ENCODE data around the gene CTTNBP2. TPM values are rescaled to one million over a fixed set of nuclear protein-coding genes. Genes with fewer than 3 reads are reported as not detected.

The CTTNBP2 gene
- total RNA-seq, 1 donor from 2014 or later = 36.9 TPM

- Mint-ChIP-seq H3K36me3 (peaks cover 34% of the 10 kb centered on the region), H3K27me3 (no peaks in the 10 kb centered on the region), H3K9me3 (no peaks in the 10 kb centered on the region), H3K4me1 (ENCODE audit: unreplicated experiment) (peaks cover 10% of the 10 kb centered on the region), H3K4me3 (no peak overlapping the region), H3K27ac (peak overlapping the region; percentile 35)
- no peak for TF ChIP-seq CTCF (conservative IDR thresholded peaks at IDR 0.05)
- no peak for DNase-seq (ENCODE audit: extremely low spot score, unreplicated experiment)
Measured at GRCh38 chr7:117780832-117781231, 92.4 kb downstream of the CTTNBP2 start.

GRCh38 chr7:117777335-117778142, 95.7 kb downstream of the CTTNBP2 start:
- Mint-ChIP-seq H3K27me3 (no peaks in the 10 kb centered on the region), H3K36me3 (peaks cover 40% of the 10 kb centered on the region), H3K27ac (no peak overlapping the region), H3K4me3 (no peak overlapping the region), H3K9me3 (no peaks in the 10 kb centered on the region), H3K4me1 (ENCODE audit: unreplicated experiment) (peaks cover 15% of the 10 kb centered on the region)
- TF ChIP-seq CTCF (conservative IDR thresholded peaks at IDR 0.05) = no peak
- no peak for DNase-seq (ENCODE audit: extremely low spot score, unreplicated experiment)

- Mint-ChIP-seq H3K9me3 (no peaks in the 10 kb centered on the region), H3K4me3 (no peak overlapping the region), H3K4me1 (ENCODE audit: unreplicated experiment) (peaks cover 26% of the 10 kb centered on the region), H3K27me3 (no peaks in the 10 kb centered on the region), H3K36me3 (peaks cover 48% of the 10 kb centered on the region), H3K27ac (no peak overlapping the region)
- no peak for TF ChIP-seq CTCF (conservative IDR thresholded peaks at IDR 0.05)
- no peak for DNase-seq (ENCODE audit: extremely low spot score, unreplicated experiment)
Measured at GRCh38 chr7:117776224-117776623, 97.0 kb downstream of the CTTNBP2 start.

- Mint-ChIP-seq H3K27ac (no peak overlapping the region), H3K9me3 (no peaks in the 10 kb centered on the region), H3K36me3 (peaks cover 44% of the 10 kb centered on the region), H3K27me3 (no peaks in the 10 kb centered on the region), H3K4me1 (ENCODE audit: unreplicated experiment) (peaks cover 21% of the 10 kb centered on the region), H3K4me3 (no peak overlapping the region)
- no peak for TF ChIP-seq CTCF (conservative IDR thresholded peaks at IDR 0.05)
- DNase-seq (ENCODE audit: extremely low spot score, unreplicated experiment) = no peak
Measured at GRCh38 chr7:117775801-117776200, 97.4 kb downstream of the CTTNBP2 start.

- Mint-ChIP-seq H3K27ac (no peak overlapping the region), H3K4me1 (ENCODE audit: unreplicated experiment) (peaks cover 25% of the 10 kb centered on the region), H3K36me3 (peaks cover 44% of the 10 kb centered on the region), H3K4me3 (no peak overlapping the region), H3K9me3 (no peaks in the 10 kb centered on the region), H3K27me3 (no peaks in the 10 kb centered on the region)
- TF ChIP-seq CTCF (conservative IDR thresholded peaks at IDR 0.05) = no peak
- no peak for DNase-seq (ENCODE audit: extremely low spot score, unreplicated experiment)
Measured at GRCh38 chr7:117774943-117775342, 98.3 kb downstream of the CTTNBP2 start.

Data from type B pancreatic cell (in vitro differentiated cells).